K562 (cell line): ENCODE data around the gene CORO6. TPM values are rescaled to one million over a fixed set of nuclear protein-coding genes. Genes with fewer than 3 reads are reported as not detected.
A peak's percentile ranks its signal among the peaks of the same experiment; 100 is the strongest.

Experiments
- ATF1 ChIP-seq, 2 experiments: fragments of 450-650 bp in 1 of 2; IDR thresholded peaks; 2 replicates each; pipeline ENCODE4 v1.6.1; 2016; ENCODE audit warnings: missing compliant biosample characterization in 1 of 2, missing genetic modification characterization in 1 of 2
- ATF4 ChIP-seq: fragments of 450-650 bp; formaldehyde crosslinking; IDR thresholded peaks from 2 replicates; pipeline ENCODE4 v1.4.0; 2022; ENCODE audit warnings: mild to moderate bottlenecking, moderate library complexity
- CHCHD3 ChIP-seq: fragments of 250-450 bp; sonication (Bioruptor Pico); IDR thresholded peaks from 2 replicates; pipeline ENCODE4 v2.1.2; 2022; ENCODE audit warnings: mild to moderate bottlenecking
- EGR1 ChIP-seq: fragments of 450-650 bp; conservative IDR thresholded peaks from 2 replicates; pipeline ENCODE4 v1.6.1; 2017; ENCODE audit warnings: mild to moderate bottlenecking
- ETV1 ChIP-seq: fragments of 450-650 bp; conservative IDR thresholded peaks from 2 replicates; pipeline ENCODE4 v1.6.1; 2016; ENCODE audit warnings: missing genetic modification characterization, control low read depth, low read depth, missing compliant biosample characterization
- FOXA1 ChIP-seq: fragments of 450-650 bp; IDR thresholded peaks from 2 replicates; pipeline ENCODE4 v1.6.1; 2016; ENCODE audit warnings: mild to moderate bottlenecking, borderline replicate concordance
- GABPA ChIP-seq: fragments of 200-800 bp; sonication (Bioruptor generic); conservative IDR thresholded peaks from 2 replicates; pipeline ENCODE4 v1.6.1; 2016; ENCODE audit warnings: low read depth, missing genetic modification characterization, missing compliant biosample characterization
- HDAC1 ChIP-seq, 2 experiments: fragments of 450-650 bp; IDR thresholded peaks; 2 replicates each; pipeline ENCODE4 v1.6.1; 2016 to 2017; ENCODE audit warnings: inconsistent platforms in 1 of 2, mild to moderate bottlenecking in 1 of 2, moderate library complexity in 1 of 2
- NR4A1 ChIP-seq, 2 experiments: fragments of 250-450 bp in 1 of 2; fragments of 450-650 bp in 1 of 2; sonication (Bioruptor Pico) in 1 of 2; IDR thresholded peaks; 2 replicates each; pipeline versions ENCODE4 v1.4.0 to v1.6.1; 2016 to 2020; ENCODE audit warnings: mild to moderate bottlenecking in 2 of 2, missing compliant biosample characterization in 1 of 2, missing genetic modification characterization in 1 of 2, moderate library complexity in 1 of 2
- ZBED1 ChIP-seq: IDR thresholded peaks from 2 replicates; pipeline ENCODE4 v1.6.1; 2014
- ZBTB49 ChIP-seq: sonication (generic); formaldehyde crosslinking; IDR thresholded peaks from 2 replicates; pipeline ENCODE4 v1.8.0; 2022; ENCODE audit warnings: missing genetic modification reagents, mild to moderate bottlenecking, borderline replicate concordance
- ZNF324 ChIP-seq: fragments of 250-450 bp; sonication (Bioruptor Pico); IDR thresholded peaks from 2 replicates; pipeline ENCODE4 v1.4.0; 2020; ENCODE audit warnings: mild to moderate bottlenecking
- polyA plus RNA-seq, 8 experiments: library from polyadenylated mRNA; depleted of rRNA in 4 of 8; stranded (reverse) in 5 of 8; unstranded in 3 of 8; fragments of >200 nt; fragmentation: Nextera tagmentation in 2 of 8; fragmentation: Illumina TruSeq in 1 of 8; extraction: Ambion mirVana in 2 of 8; extraction: Trizol in 1 of 8; gene quantifications; 2 replicates each; pipeline versions ENCODE4 v1.2.1 to v1.2.3, GENCODE V29; 2011 to 2014; ENCODE audit warnings: inconsistent platforms in 1 of 8, missing spikeins in 1 of 8
- total RNA-seq, 7 experiments: library from RNA; depleted of rRNA in 6 of 7; stranded (reverse); fragments of >200 nt in 6 of 7; fragmentation: Illumina TruSeq in 2 of 7; extraction: Trizol in 2 of 7; gene quantifications; 2 replicates each; pipeline versions ENCODE4 v1.2.1 to v1.2.3, GENCODE V29; 2011 to 2021; ENCODE audit warnings: low replicate concordance in 1 of 7
- TF ChIP-seq, protein P1 (sequence below): sonication (generic); formaldehyde crosslinking; IDR thresholded peaks from 2 replicates; pipeline ENCODE4 v1.8.1; 2023; ENCODE audit warnings: mild to moderate bottlenecking, missing genetic modification reagents
- TF ChIP-seq, protein P2 (sequence below): IDR thresholded peaks from 2 replicates; pipeline ENCODE4 v1.6.1; 2011; ENCODE audit warnings: borderline replicate concordance, low read depth, mild to moderate bottlenecking, moderate library complexity, low read length; ENCODE audit not compliant: insufficient read depth, poor library complexity, severe bottlenecking
- TF ChIP-seq, protein P3 (sequence below): sonication (generic); formaldehyde crosslinking; IDR thresholded peaks from 2 replicates; pipeline ENCODE4 v1.8.0; 2023; ENCODE audit warnings: mild to moderate bottlenecking, missing genetic modification reagents

CORO6 gene
- total and polyA plus RNA-seq, 9 of the 15 experiments (the other 6 are each of a cell fraction or from before 2014, with no cell fraction given) = 0.04 to 11.9 (median 2.4) TPM

DNA sequence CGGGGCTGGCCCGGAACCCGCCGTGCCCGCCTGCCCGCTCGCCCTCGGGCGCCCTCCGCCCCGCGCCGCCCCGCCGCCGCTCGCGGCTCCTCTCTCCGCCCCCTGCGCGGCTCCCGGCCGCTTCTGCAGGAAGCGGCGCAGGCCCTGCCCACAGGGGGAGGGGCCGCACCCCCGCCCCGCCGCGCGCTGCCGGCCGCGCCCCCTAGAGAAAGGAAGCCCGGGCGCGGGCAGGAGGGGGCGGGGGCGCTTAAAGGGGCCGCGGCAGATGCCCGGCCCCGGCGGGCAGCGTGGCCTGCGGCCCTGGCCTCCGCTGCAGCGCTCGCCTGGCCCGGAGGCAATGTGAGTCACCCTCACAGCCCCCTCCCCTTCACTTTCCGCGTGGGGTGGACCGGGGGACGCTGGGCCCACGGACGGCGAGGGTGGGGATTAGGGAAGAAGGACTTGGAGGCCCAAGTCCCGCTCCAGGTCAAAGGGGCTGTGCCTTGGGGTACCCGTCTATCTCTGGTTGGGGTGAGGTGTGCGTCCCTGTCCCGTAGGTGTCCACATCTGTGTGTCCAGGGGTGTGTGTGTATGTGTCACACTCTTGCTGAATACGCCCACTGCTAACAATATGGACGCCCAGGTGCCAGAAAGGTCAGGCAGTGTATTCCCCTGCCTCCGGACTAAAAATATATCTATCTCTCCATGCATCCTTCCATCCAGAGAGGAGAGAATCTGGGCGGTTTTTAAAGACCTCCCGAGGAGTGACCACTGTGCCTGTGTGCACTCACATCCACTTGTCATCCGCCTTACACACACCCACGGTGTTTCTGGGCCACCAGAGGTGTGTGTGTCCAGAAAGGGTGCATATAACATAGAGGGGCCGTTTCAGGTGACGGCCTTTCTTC lies 32.9 kb downstream of the CORO6 start, which contains the start of gene GIT1 (continued):
- TF ChIP-seq, protein P1, sequence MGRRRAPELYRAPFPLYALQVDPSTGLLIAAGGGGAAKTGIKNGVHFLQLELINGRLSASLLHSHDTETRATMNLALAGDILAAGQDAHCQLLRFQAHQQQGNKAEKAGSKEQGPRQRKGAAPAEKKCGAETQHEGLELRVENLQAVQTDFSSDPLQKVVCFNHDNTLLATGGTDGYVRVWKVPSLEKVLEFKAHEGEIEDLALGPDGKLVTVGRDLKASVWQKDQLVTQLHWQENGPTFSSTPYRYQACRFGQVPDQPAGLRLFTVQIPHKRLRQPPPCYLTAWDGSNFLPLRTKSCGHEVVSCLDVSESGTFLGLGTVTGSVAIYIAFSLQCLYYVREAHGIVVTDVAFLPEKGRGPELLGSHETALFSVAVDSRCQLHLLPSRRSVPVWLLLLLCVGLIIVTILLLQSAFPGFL (CRISPR knock-in tag) = 0 out of 2 replicates have a peak, but pooled peaks have one; percentile 40
- TF ChIP-seq ZBED1 = no peak
- TF ChIP-seq ZNF324 (CRISPR knock-in tag) = no peak
- TF ChIP-seq, protein P2, sequence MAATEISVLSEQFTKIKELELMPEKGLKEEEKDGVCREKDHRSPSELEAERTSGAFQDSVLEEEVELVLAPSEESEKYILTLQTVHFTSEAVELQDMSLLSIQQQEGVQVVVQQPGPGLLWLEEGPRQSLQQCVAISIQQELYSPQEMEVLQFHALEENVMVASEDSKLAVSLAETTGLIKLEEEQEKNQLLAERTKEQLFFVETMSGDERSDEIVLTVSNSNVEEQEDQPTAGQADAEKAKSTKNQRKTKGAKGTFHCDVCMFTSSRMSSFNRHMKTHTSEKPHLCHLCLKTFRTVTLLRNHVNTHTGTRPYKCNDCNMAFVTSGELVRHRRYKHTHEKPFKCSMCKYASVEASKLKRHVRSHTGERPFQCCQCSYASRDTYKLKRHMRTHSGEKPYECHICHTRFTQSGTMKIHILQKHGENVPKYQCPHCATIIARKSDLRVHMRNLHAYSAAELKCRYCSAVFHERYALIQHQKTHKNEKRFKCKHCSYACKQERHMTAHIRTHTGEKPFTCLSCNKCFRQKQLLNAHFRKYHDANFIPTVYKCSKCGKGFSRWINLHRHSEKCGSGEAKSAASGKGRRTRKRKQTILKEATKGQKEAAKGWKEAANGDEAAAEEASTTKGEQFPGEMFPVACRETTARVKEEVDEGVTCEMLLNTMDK = no peak
- TF ChIP-seq EGR1 = peak; percentile 38
- TF ChIP-seq CHCHD3 (CRISPR knock-in tag) = no peak
- no peak for TF ChIP-seq NR4A1 (CRISPR knock-in tag; IDR thresholded peaks at IDR 0.05)
- TF ChIP-seq NR4A1 (tag; IDR thresholded peaks at IDR 0.05) = peak; percentile 68; the same call in 1 of the 2 replicates
- no peak for TF ChIP-seq ATF4 (CRISPR knock-in tag)
- TF ChIP-seq, protein P3, sequence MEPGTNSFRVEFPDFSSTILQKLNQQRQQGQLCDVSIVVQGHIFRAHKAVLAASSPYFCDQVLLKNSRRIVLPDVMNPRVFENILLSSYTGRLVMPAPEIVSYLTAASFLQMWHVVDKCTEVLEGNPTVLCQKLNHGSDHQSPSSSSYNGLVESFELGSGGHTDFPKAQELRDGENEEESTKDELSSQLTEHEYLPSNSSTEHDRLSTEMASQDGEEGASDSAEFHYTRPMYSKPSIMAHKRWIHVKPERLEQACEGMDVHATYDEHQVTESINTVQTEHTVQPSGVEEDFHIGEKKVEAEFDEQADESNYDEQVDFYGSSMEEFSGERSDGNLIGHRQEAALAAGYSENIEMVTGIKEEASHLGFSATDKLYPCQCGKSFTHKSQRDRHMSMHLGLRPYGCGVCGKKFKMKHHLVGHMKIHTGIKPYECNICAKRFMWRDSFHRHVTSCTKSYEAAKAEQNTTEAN (CRISPR knock-in tag) = no peak
- TF ChIP-seq GABPA (tag) = peak; percentile 63
- TF ChIP-seq ATF1 (CRISPR knock-in tag; IDR thresholded peaks at IDR 0.05) = no peak
- peak; percentile 27; the same call in 1 of the 2 replicates for TF ChIP-seq ATF1 (tag; IDR thresholded peaks at IDR 0.05)
- no peak; the same call in 1 of the 2 replicates for TF ChIP-seq ETV1 (tag)
- peak in 1 of 2 experiments; percentile 35; a peak in 2 of 4 replicates for TF ChIP-seq HDAC1 (IDR thresholded peaks at IDR 0.05)
- no peak for TF ChIP-seq FOXA1
- no peak for TF ChIP-seq ZBTB49
